Stomach smooth muscle (tissue), 2 donors: ENCODE measurements around the gene SPTSSB.

Experiments used
- H3K27ac ChIP-seq: one replicate; pipeline ENCODE4 v1.7.0; 2013; ENCODE audit warnings: mild to moderate bottlenecking, low read length, inconsistent platforms
- H3K27me3 ChIP-seq, 2 donors: one replicate each; pipeline ENCODE4 v1.7.0; 2013; ENCODE audit warnings: low read length in 2 of 2; ENCODE audit not compliant: insufficient read depth in 2 of 2, control insufficient read depth in 1 of 2
- H3K36me3 ChIP-seq, 2 donors: one replicate each; pipeline ENCODE4 v1.7.0; 2013; ENCODE audit warnings: low read length in 2 of 2; ENCODE audit not compliant: control insufficient read depth in 2 of 2, insufficient read depth in 2 of 2
- H3K4me1 ChIP-seq: one replicate; pipeline ENCODE4 v1.7.0; 2013; ENCODE audit warnings: low read length; ENCODE audit not compliant: control insufficient read depth, insufficient read depth
- H3K4me3 ChIP-seq, 2 donors: one replicate each; pipeline ENCODE4 v1.7.0; 2013; ENCODE audit warnings: low read length in 2 of 2
- H3K9ac ChIP-seq, 2 donors: one replicate each; pipeline ENCODE4 v1.7.0; 2013; ENCODE audit warnings: low read length in 2 of 2, mild to moderate bottlenecking in 1 of 2
- H3K9me3 ChIP-seq, 2 donors: one replicate each; pipeline ENCODE4 v1.7.0; 2013; ENCODE audit warnings: low read length in 2 of 2; ENCODE audit not compliant: control insufficient read depth in 2 of 2
- donor health status: healthy.
- donor health status: Pancreatic carcinoma.

SPTSSB gene

DNA sequence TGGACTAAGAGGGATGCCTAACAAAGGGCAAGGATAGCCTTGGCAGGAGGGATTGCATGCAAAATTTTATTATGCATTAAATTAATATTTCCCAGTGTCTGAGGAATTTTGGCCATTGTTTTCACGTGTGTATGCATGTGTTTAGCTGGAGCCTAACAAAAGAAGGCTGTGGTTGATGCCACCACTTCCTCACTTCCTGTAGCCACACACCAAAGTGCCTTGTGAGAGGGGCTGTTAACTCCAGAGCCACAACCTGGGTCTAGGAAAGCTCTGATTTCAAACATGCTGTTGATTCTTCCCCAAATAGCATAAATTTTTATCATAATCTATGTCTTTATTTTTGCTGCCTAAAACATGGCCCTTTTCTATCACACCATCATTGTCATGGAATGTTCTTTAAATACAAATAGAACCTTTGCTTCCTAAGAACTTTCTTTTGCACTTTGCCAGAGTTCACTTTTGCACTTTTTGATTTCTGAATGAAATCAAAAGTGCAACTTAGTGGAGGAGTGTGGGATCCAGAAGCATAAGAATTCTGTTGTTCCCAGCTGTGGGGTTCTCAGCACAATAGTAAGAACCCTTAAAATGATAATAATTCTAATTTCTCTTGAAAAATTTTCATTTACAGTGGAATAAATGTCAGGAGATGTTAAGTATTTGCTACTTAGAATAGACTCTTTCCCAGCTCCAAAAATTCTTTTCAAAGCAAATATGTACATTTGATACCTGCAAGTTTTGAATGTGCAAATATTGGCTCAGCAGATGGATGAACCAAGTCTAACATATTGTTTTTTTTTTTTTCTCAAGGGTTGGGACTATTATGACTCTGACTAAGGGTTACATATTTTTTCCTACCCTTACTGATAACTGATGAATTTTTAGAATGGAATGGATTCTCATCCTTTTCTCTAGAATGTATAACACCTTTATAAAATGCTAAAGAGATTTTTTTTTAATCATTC is 35.6 kb upstream of the SPTSSB start:
- no peak overlapping the region for H3K9ac ChIP-seq
- no peaks in the 10 kb centered on the region for H3K9me3 ChIP-seq
- H3K36me3 ChIP-seq = no peaks in the 10 kb centered on the region
- no peaks in the 10 kb centered on the region for H3K4me1 ChIP-seq
- no peak overlapping the region for H3K4me3 ChIP-seq
- no peaks in the 10 kb centered on the region for H3K27me3 ChIP-seq
- H3K27ac ChIP-seq = no peak overlapping the region

DNA sequence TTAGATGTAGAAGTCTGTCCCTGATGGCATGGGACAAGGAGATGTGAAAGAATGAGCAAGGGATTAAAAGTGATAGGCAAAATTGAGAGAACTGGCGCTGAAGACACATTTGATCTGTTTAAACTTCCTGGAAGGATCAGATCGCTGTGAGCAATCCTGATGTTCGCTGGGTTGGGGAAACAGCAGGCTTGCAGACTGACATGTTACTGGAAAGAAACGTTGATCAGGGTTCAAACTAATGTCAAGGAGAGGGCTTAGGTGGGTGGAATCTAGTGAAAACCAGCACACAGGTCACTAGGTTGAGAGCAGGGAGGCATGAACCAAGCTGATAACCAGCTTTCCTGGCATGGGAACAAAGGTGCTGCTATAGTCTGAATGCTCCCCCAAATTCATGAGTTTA is 34.5 kb upstream of the SPTSSB start:
- no peaks in the 10 kb centered on the region for H3K27me3 ChIP-seq
- no peak overlapping the region for H3K4me3 ChIP-seq
- H3K9me3 ChIP-seq = no peaks in the 10 kb centered on the region
- no peaks in the 10 kb centered on the region for H3K4me1 ChIP-seq
- H3K27ac ChIP-seq = no peak overlapping the region
- no peak overlapping the region for H3K9ac ChIP-seq
- H3K36me3 ChIP-seq = no peaks in the 10 kb centered on the region

DNA sequence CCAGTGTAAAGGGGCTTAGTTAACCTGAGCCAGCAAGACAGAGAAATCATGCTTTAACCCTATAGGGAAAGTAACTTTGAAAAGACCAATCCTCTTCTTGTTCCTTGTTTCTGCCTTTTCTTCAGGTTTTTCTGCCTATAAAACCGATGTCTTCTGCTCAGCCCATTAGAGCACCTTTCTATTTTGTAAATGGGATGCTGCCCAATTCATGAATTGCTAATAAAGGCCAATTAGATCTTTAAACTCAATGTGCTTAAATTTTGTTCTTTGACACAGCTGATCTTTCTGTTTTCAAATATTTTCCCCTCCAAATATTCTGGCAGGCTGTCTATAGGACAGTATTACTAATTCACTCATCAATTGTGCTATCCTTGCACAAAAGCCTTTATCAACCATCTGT is 33.8 kb upstream of the SPTSSB start:
- Histone ChIP-seq H3K27ac (no peak overlapping the region), H3K27me3 (no peaks in the 10 kb centered on the region), H3K9me3 (no peaks in the 10 kb centered on the region), H3K4me1 (no peaks in the 10 kb centered on the region), H3K9ac (no peak overlapping the region), H3K4me3 (no peak overlapping the region), H3K36me3 (no peaks in the 10 kb centered on the region)

GRCh38 chr3:161403251-161403650 is 31.9 kb upstream of the SPTSSB start:
- no peaks in the 10 kb centered on the region for H3K36me3 ChIP-seq
- H3K9ac ChIP-seq = no peak overlapping the region
- H3K27ac ChIP-seq = no peak overlapping the region
- no peaks in the 10 kb centered on the region for H3K9me3 ChIP-seq
- H3K27me3 ChIP-seq = no peaks in the 10 kb centered on the region
- no peaks in the 10 kb centered on the region for H3K4me1 ChIP-seq
- no peak overlapping the region for H3K4me3 ChIP-seq

GRCh38 chr3:161401389-161401788 is 30.1 kb upstream of the SPTSSB start:
- Histone ChIP-seq H3K9ac (no peak overlapping the region), H3K27ac (no peak overlapping the region), H3K4me1 (no peaks in the 10 kb centered on the region), H3K4me3 (no peak overlapping the region), H3K9me3 (no peaks in the 10 kb centered on the region), H3K27me3 (no peaks in the 10 kb centered on the region), H3K36me3 (no peaks in the 10 kb centered on the region)

DNA sequence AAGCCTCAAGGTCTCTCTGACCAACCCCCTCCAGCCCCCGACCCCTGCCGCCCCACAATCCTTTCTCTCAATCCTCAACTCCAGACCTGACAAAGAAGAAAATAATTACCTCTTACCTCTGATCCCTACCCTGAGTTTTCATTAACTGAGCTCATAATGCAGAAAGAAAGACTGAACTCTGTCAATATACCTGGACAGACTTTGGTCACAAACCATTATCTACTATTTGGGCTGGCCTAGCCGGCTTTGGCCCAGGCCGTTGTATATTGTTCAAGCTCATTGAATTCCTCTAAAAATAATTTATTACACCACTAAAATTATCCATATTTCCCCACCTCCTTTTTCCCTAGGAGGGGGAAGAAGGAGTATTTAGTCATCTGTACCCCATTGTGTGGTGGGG is 29.3 kb upstream of the SPTSSB start:
- H3K9ac ChIP-seq = no peak overlapping the region
- no peaks in the 10 kb centered on the region for H3K36me3 ChIP-seq
- H3K9me3 ChIP-seq = no peaks in the 10 kb centered on the region
- no peaks in the 10 kb centered on the region for H3K27me3 ChIP-seq
- H3K4me3 ChIP-seq = no peak overlapping the region
- no peaks in the 10 kb centered on the region for H3K4me1 ChIP-seq
- H3K27ac ChIP-seq = no peak overlapping the region

DNA sequence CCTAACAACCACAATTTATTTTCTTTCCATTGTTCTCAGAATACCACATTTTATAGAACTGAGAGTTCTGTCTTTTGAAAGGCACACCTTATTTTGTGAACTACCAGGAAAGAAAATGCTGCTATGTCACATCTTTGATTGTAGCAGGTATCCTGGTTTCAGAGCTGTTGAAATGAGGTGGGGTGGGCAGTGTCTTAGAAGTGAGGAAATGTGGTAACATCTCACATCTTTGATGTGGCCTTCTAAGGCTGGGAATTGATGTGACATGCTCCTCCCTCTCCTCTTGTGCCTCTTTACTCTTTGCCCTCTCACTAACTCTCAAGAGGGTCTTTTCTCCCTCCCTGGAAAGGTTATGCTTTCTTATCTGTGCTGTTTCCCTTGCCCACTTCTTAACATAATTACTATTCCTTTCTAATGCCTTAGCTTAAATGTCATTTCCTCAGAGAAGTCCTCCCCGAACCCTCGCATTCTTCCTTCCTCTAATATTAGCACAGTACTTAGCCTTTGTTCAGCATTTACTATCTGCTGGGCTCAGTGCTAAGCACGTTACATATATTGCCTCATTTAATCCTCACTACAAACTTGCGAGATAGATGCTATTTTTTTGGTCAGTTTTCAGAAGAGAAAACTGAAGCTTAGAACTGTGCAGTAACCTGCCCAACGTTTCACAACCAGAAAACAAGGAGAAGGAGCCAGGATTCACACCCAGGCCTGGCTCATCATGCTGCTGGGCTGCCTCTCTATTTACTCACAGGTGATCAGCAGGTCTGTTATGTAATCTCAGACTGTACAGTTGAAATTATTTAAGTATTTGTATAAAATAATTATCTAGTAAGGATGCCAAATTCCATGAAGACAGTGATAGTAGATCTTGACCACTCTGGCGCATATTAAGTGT is 24.0 kb upstream of the SPTSSB start:
- no peak overlapping the region for H3K9ac ChIP-seq
- H3K9me3 ChIP-seq = no peaks in the 10 kb centered on the region
- H3K4me1 ChIP-seq = no peaks in the 10 kb centered on the region
- H3K27me3 ChIP-seq = no peaks in the 10 kb centered on the region
- H3K4me3 ChIP-seq = no peak overlapping the region
- no peaks in the 10 kb centered on the region for H3K36me3 ChIP-seq
- H3K27ac ChIP-seq = no peak overlapping the region

- no peak overlapping the region for H3K4me3 ChIP-seq
- H3K9ac ChIP-seq = no peak overlapping the region
- no peaks in the 10 kb centered on the region for H3K4me1 ChIP-seq
- no peaks in the 10 kb centered on the region for H3K27me3 ChIP-seq
- H3K36me3 ChIP-seq = no peaks in the 10 kb centered on the region
- H3K9me3 ChIP-seq = peaks cover 0 to 3% of the 10 kb centered on the region in 2 donors
- H3K27ac ChIP-seq = no peak overlapping the region
Measured at GRCh38 chr3:161393803-161394202, 22.5 kb upstream of the SPTSSB start.

DNA sequence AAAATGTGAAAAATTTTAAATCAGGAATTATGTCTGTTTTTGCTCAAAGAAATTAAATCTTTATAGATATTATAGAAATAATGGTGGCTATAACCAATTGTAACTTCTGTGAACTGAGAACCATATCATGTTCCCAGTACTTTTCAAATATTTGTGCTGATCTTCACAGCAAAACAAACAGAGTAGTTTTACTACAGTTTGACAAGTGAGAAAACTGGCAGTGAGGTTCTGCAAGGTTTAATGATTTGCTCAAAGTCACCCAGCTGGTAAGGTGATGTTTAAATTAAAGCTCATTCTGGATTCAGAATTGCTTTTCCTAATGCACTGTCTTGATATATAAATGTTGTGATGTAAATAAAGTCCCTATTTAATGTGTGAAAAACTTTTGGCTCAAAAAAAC is 22.0 kb upstream of the SPTSSB start:
- H3K4me3 ChIP-seq = no peak overlapping the region
- no peak overlapping the region for H3K9ac ChIP-seq
- no peaks in the 10 kb centered on the region for H3K27me3 ChIP-seq
- H3K36me3 ChIP-seq = no peaks in the 10 kb centered on the region
- H3K27ac ChIP-seq = no peak overlapping the region
- no peaks in the 10 kb centered on the region for H3K4me1 ChIP-seq
- peaks cover 0 to 3% of the 10 kb centered on the region in 2 donors for H3K9me3 ChIP-seq

DNA sequence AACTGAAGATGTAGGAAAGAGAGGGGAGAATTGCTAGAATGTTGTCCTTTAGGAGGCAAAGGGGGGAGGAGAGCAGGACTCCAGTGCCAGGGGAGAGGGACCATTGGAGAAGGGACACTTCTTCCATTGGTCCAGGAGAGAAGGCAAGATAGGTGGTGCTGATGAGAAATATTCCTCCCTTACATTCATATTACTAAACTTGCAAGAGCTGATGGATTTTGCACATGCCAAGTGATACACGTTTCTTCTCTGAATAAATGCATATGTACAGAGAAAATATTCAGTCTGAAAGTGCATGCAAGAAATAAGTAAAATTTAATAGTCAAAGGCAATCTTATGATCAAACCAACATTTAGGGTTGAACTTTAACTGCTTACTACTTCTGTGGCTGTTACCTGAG is 21.5 kb upstream of the SPTSSB start:
- no peak overlapping the region for H3K27ac ChIP-seq
- peaks cover 0 to 3% of the 10 kb centered on the region in 2 donors for H3K9me3 ChIP-seq
- H3K36me3 ChIP-seq = no peaks in the 10 kb centered on the region
- no peaks in the 10 kb centered on the region for H3K27me3 ChIP-seq
- no peaks in the 10 kb centered on the region for H3K4me1 ChIP-seq
- H3K4me3 ChIP-seq = no peak overlapping the region
- H3K9ac ChIP-seq = no peak overlapping the region
